SK-N-SH (cell line): Measurements from ENCODE around the gene CGB7. TPM values are rescaled to one million over a fixed set of nuclear protein-coding genes. Genes with fewer than 3 reads are reported as not detected.
A peak's percentile ranks its signal among the peaks of the same experiment; 100 is the strongest.

Experiments used
- CTCF ChIA-PET: fragments of 300-600, 350-600 bp; formaldehyde crosslinking; extraction: SDS; loops from one replicate; lab custom pipeline; 2021; lab: Yijun Ruan, JAX
- POLR2A ChIA-PET: fragments of 350-600 bp; sonication (Branson Sonifier 250); formaldehyde crosslinking; extraction: SDS; loops from one replicate; lab custom pipeline; 2020; ENCODE audit warnings: antibody characterized with exemption, inconsistent platforms; lab: Yijun Ruan, JAX
- DNase-seq: peaks from one replicate; pipeline ENCODE4 v3.0.0; 2012
- H2AFZ ChIP-seq: fragments of 200-600 bp; sonication (generic); 2 replicates; pipeline ENCODE4 v1.8.1; 2016; ENCODE audit warnings: antibody characterized with exemption, mild to moderate bottlenecking, low read depth
- H3F3A ChIP-seq: fragments of 200-600 bp; sonication (generic); replicated peaks from 2 replicates; pipeline ENCODE3; 2016; ENCODE audit warnings: antibody characterized with exemption, mild to moderate bottlenecking; ENCODE audit not compliant: insufficient read depth
- H3K27ac ChIP-seq, 2 experiments: fragments of 200-500 bp in 1 of 2; fragments of 200-600 bp in 1 of 2; sonication (Bioruptor generic) in 1 of 2; sonication (generic), shearing (Covaris generic) in 1 of 2; 2 replicates each; pipeline versions ENCODE4 v1.5.1 to v1.6.1; 2014 to 2016; ENCODE audit warnings: low read depth in 2 of 2, inconsistent platforms in 1 of 2, low read length in 1 of 2, mild to moderate bottlenecking in 1 of 2, mixed read lengths in 1 of 2
- H3K27me3 ChIP-seq: fragments of 200-600 bp; sonication (generic), shearing (Covaris generic); 2 replicates; pipeline ENCODE4 v1.6.1; 2016; ENCODE audit warnings: mixed run types; ENCODE audit not compliant: insufficient read depth
- H3K36me3 ChIP-seq, 2 experiments: fragments of 200-500 bp in 1 of 2; fragments of 200-600 bp in 1 of 2; sonication (Bioruptor generic) in 1 of 2; sonication (generic) in 1 of 2; replicated peaks in 1 of 2; 2 replicates each; pipeline versions ENCODE3 to v1.5.1; 2014 to 2016; ENCODE audit warnings: low read length in 1 of 2, mild to moderate bottlenecking in 1 of 2; ENCODE audit not compliant: insufficient read depth in 2 of 2, control insufficient read depth in 1 of 2
- H3K4me1 ChIP-seq, 2 experiments: fragments of 200-500 bp in 1 of 2; fragments of 200-600 bp in 1 of 2; sonication (Bioruptor generic) in 1 of 2; sonication (generic), shearing (Covaris generic) in 1 of 2; 2 replicates each; pipeline versions ENCODE4 v1.5.1 to v1.6.1; 2014 to 2016; ENCODE audit warnings: low read depth in 1 of 2, low read length in 1 of 2, mixed run types in 1 of 2; ENCODE audit not compliant: insufficient read depth in 2 of 2, control insufficient read depth in 1 of 2
- H3K4me2 ChIP-seq: fragments of 200-600 bp; sonication (generic), shearing (Covaris generic); 2 replicates; pipeline ENCODE4 v1.6.1; 2017; ENCODE audit warnings: mixed run types
- H3K4me3 ChIP-seq, 2 experiments: fragments of 200-500 bp in 1 of 2; fragments of 200-600 bp in 1 of 2; sonication (Bioruptor generic) in 1 of 2; sonication (generic), shearing (Covaris generic) in 1 of 2; 2 replicates each; pipeline versions ENCODE4 v1.5.1 to v1.8.1; 2014 to 2016; ENCODE audit warnings: low read depth in 2 of 2, inconsistent platforms in 1 of 2, low read length in 1 of 2, mild to moderate bottlenecking in 1 of 2, mixed read lengths in 1 of 2, moderate library complexity in 1 of 2
- H3K79me2 ChIP-seq: fragments of 200-600 bp; sonication (generic); 2 replicates; pipeline ENCODE4 v1.8.1; 2017; ENCODE audit warnings: mild to moderate bottlenecking; ENCODE audit not compliant: insufficient read depth
- H3K9ac ChIP-seq: fragments of 200-600 bp; sonication (generic); 2 replicates; pipeline ENCODE4 v1.6.1; 2017; ENCODE audit warnings: mixed run types
- H3K9me2 ChIP-seq: fragments of 200-600 bp; sonication (generic); 2 replicates; pipeline ENCODE4 v1.6.1; 2017; ENCODE audit warnings: mixed run types
- H3K9me3 ChIP-seq: fragments of 200-600 bp; sonication (generic); 2 replicates; pipeline ENCODE4 v1.6.1; 2017; ENCODE audit warnings: mixed run types, mild to moderate bottlenecking, moderate library complexity
- H4K20me1 ChIP-seq: fragments of 200-600 bp; sonication (generic); 2 replicates; pipeline ENCODE4 v1.6.1; 2017; ENCODE audit warnings: mild to moderate bottlenecking, mixed run types; ENCODE audit not compliant: insufficient read depth
- CHD2 ChIP-seq: fragments of 150-350 bp; IDR thresholded peaks from 2 replicates; pipeline ENCODE4 v1.6.1; 2018; ENCODE audit warnings: low read length; ENCODE audit not compliant: partially characterized antibody
- CTCF ChIP-seq: fragments of 200-600 bp; sonication (generic); IDR thresholded peaks from 2 replicates; pipeline ENCODE4 v1.6.1; 2017; ENCODE audit warnings: antibody characterized with exemption, mild to moderate bottlenecking, moderate library complexity
- ELF1 ChIP-seq: IDR thresholded peaks from 2 replicates; pipeline ENCODE4 v1.4.0; 2012
- EZH2phosphoT487 ChIP-seq: fragments of 200-600 bp; sonication (generic); IDR thresholded peaks from 2 replicates; pipeline ENCODE4 v1.6.1; 2017; ENCODE audit warnings: low read depth, mixed run types, mild to moderate bottlenecking, antibody characterized with exemption, moderate library complexity, borderline replicate concordance
- FOSL2 ChIP-seq: IDR thresholded peaks from 2 replicates; pipeline ENCODE4 v1.4.0; 2012; ENCODE audit warnings: low read depth, mild to moderate bottlenecking, moderate library complexity, borderline replicate concordance
- GATA2 ChIP-seq: sonication (generic); formaldehyde crosslinking; IDR thresholded peaks from 2 replicates; pipeline ENCODE4 v1.5.0; 2020; ENCODE audit warnings: mild to moderate bottlenecking, missing genetic modification reagents
- JUND ChIP-seq: IDR thresholded peaks from 2 replicates; pipeline ENCODE4 v1.4.0; 2012
- MEF2A ChIP-seq: IDR thresholded peaks from 2 replicates; pipeline ENCODE4 v1.4.0; 2012; ENCODE audit warnings: low read depth, borderline replicate concordance
- RAD21 ChIP-seq: IDR thresholded peaks from 2 replicates; pipeline ENCODE4 v1.6.1; 2012; ENCODE audit warnings: mild to moderate bottlenecking, low read length
- RCOR1 ChIP-seq: fragments of 150-350 bp; IDR thresholded peaks from 2 replicates; pipeline ENCODE4 v1.6.1; 2017; ENCODE audit warnings: antibody characterized with exemption, low read length
- RXRA ChIP-seq: IDR thresholded peaks from 2 replicates; pipeline ENCODE4 v1.4.0; 2012; ENCODE audit warnings: low read depth, mild to moderate bottlenecking, borderline replicate concordance
- SIN3A ChIP-seq: IDR thresholded peaks from 2 replicates; pipeline ENCODE4 v1.6.1; 2012; ENCODE audit warnings: low read depth, mild to moderate bottlenecking, low read length, moderate library complexity, borderline replicate concordance
- SMC3 ChIP-seq: IDR thresholded peaks from 2 replicates; pipeline ENCODE4 v1.6.1; 2012; ENCODE audit warnings: low read depth, low read length, improper control_type of control experiment
- TCF12 ChIP-seq: IDR thresholded peaks from 2 replicates; pipeline ENCODE4 v1.4.0; 2012
- YY1 ChIP-seq: IDR thresholded peaks from 2 replicates; pipeline ENCODE4 v1.4.0; 2012; ENCODE audit warnings: low read depth, mild to moderate bottlenecking
- WGBS: methylation state at CpG from one replicate; pipeline ENCODE4 v1.1.6; 2017; ENCODE audit warnings: low lambda C conversion rate; 5-methylcytosine and 5-hydroxymethylcytosine counted together
- polyA plus RNA-seq, 3 experiments: library from polyadenylated mRNA; depleted of rRNA; stranded (reverse); fragments of >200 nt; gene quantifications; 2 replicates each; pipeline ENCODE4 v1.2.3, GENCODE V29; 2012
- TF ChIP-seq, protein P1 (sequence below): IDR thresholded peaks from 2 replicates; pipeline ENCODE4 v1.4.0; 2012; ENCODE audit warnings: low read depth
- TF ChIP-seq, protein P2 (sequence below): IDR thresholded peaks from 2 replicates; pipeline ENCODE4; 2012
- TF ChIP-seq, protein P3 (sequence below): IDR thresholded peaks from 2 replicates; pipeline ENCODE4 v1.4.0; 2012; ENCODE audit warnings: low read depth, borderline replicate concordance

The CGB7 gene
- polyA plus RNA-seq, 1 of the 3 experiments (the other 2 are of a cell fraction) = 2.0 TPM

GRCh38 chr19:49065905-49066512 lies 8.5 kb upstream of the CGB7 start:
- Histone ChIP-seq H3F3A (peaks cover 3% of the 10 kb centered on the region), H3K4me2 (no peak overlapping the region), H3K4me3 (no peak overlapping the region), H2AFZ (no peak overlapping the region), H3K36me3 (no peaks in the 10 kb centered on the region)
- CTCF ChIA-PET = interaction anchor here (0.8 to 1.6 kb wide), 2 partner anchors 8 to 48 kb away, joined by 3 to 6 read pairs; partner anchors contain the start of gene LIN7B
- 58% methylated on average over 8 of the region's 13 CpGs for WGBS
- peak; percentile 33 for DNase-seq
- TF ChIP-seq YY1 = no peak
- TF ChIP-seq, protein P1, sequence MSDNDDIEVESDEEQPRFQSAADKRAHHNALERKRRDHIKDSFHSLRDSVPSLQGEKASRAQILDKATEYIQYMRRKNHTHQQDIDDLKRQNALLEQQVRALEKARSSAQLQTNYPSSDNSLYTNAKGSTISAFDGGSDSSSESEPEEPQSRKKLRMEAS = no peak
- no peak for TF ChIP-seq RCOR1
- TF ChIP-seq, protein P2, sequence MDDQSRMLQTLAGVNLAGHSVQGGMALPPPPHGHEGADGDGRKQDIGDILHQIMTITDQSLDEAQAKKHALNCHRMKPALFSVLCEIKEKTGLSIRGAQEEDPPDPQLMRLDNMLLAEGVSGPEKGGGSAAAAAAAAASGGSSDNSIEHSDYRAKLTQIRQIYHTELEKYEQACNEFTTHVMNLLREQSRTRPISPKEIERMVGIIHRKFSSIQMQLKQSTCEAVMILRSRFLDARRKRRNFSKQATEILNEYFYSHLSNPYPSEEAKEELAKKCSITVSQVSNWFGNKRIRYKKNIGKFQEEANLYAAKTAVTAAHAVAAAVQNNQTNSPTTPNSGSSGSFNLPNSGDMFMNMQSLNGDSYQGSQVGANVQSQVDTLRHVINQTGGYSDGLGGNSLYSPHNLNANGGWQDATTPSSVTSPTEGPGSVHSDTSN = no peak
- TF ChIP-seq, protein P3, sequence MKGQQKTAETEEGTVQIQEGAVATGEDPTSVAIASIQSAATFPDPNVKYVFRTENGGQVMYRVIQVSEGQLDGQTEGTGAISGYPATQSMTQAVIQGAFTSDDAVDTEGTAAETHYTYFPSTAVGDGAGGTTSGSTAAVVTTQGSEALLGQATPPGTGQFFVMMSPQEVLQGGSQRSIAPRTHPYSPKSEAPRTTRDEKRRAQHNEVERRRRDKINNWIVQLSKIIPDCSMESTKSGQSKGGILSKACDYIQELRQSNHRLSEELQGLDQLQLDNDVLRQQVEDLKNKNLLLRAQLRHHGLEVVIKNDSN = no peak
- no peak for TF ChIP-seq RAD21
- TF ChIP-seq RXRA = no peak
- TF ChIP-seq SMC3 = no peak
- TF ChIP-seq MEF2A = no peak
- no peak for TF ChIP-seq ELF1
- no peak for TF ChIP-seq GATA2 (CRISPR knock-in tag)
- no peak for TF ChIP-seq TCF12
- no peak for TF ChIP-seq SIN3A
- no peak for TF ChIP-seq EZH2phosphoT487
- TF ChIP-seq, all 33 proteins: peak for 0
- no peaks in the 10 kb centered on the region for H3K9me2 ChIP-seq
- peaks cover 0 to 8% of the 10 kb centered on the region in 2 experiments; a peak in 1 of 4 replicates for H3K4me1 ChIP-seq
- no peaks in the 10 kb centered on the region for H4K20me1 ChIP-seq
- H3K27me3 ChIP-seq = no peaks in the 10 kb centered on the region
- no peak overlapping the region for H3K27ac ChIP-seq
- H3K9me3 ChIP-seq = no peaks in the 10 kb centered on the region
- H3K9ac ChIP-seq = no peak overlapping the region
- POLR2A ChIA-PET = no interaction called here
- H3K79me2 ChIP-seq = peaks cover 21% of the 10 kb centered on the region; the same call in 1 of the 2 replicates

- peak within 1 kb of the TSS; percentile 70; the same call in 1 of the 2 replicates for H3K4me2 ChIP-seq
- H3K27me3 ChIP-seq = no peaks in the 10 kb centered on the region
- peaks cover 3% of the 10 kb centered on the region for H3F3A ChIP-seq
- H3K79me2 ChIP-seq = peaks cover 31% of the 10 kb centered on the region; the same call in 1 of the 2 replicates
- TF ChIP-seq CHD2 = no peak
- TF ChIP-seq FOSL2 = no peak
- TF ChIP-seq, protein P2 = no peak
- no peak for TF ChIP-seq JUND
- no peak for TF ChIP-seq CTCF
- TF ChIP-seq ELF1 = no peak
- H3K9ac ChIP-seq = no peak within 1 kb of the TSS; the same call in 1 of the 2 replicates
- DNase-seq = peak; percentile 88
- H3K36me3 ChIP-seq = no peaks in the 10 kb centered on the region
- WGBS = 33% methylated on average over 12 of the region's 53 CpGs
- no peak within 1 kb of the TSS for H3K27ac ChIP-seq
- H2AFZ ChIP-seq = no peak within 1 kb of the TSS
- no peaks in the 10 kb centered on the region for H3K9me2 ChIP-seq
- peaks cover 0 to 8% of the 10 kb centered on the region in 2 experiments; a peak in 1 of 4 replicates for H3K4me1 ChIP-seq
- ChIA-PET POLR2A (no interaction called here), CTCF (interaction anchor here (0.8 to 1.6 kb wide), 2 partner anchors 9 to 49 kb away, joined by 3 to 6 read pairs; partner anchors contain the start of gene LIN7B)
- no peaks in the 10 kb centered on the region for H3K9me3 ChIP-seq
- no peaks in the 10 kb centered on the region for H4K20me1 ChIP-seq
- H3K4me3 ChIP-seq = peak within 1 kb of the TSS; percentile 16 to 30; a peak in 3 of 4 replicates
Measured at GRCh38 chr19:49064768-49065611, 7.4 kb upstream of the CGB7 start, which contains the start of gene NTF4. NTF4 (minus strand) TSS chr19:49064818; CDS start chr19:49061997, 2,821 bp downstream.
